Adipocyte (in vitro differentiated cells): ENCODE results near the gene ARFGAP2.
A peak's percentile ranks its signal among the peaks of the same experiment; 100 is the strongest.

Experiments
- DNase-seq: peaks from one replicate; pipeline ENCODE4 v3.0.0-alpha.2; 2015; ENCODE audit warnings: low read depth
- H3K27me3 ChIP-seq: replicated peaks from 2 replicates; pipeline ENCODE4 v1.7.0; 2013; ENCODE audit warnings: mild to moderate bottlenecking, low read length, moderate library complexity; ENCODE audit not compliant: control insufficient read depth, insufficient read depth
- H3K36me3 ChIP-seq: 2 replicates; pipeline ENCODE4 v1.7.0; 2013; ENCODE audit warnings: low read length, mild to moderate bottlenecking, moderate library complexity; ENCODE audit not compliant: control insufficient read depth, insufficient read depth, severe bottlenecking
- H3K4me1 ChIP-seq: 2 replicates; pipeline ENCODE4 v1.7.0; 2013; ENCODE audit warnings: mild to moderate bottlenecking, low read length, moderate library complexity; ENCODE audit not compliant: control insufficient read depth, insufficient read depth
- H3K4me3 ChIP-seq: 2 replicates; pipeline ENCODE4 v1.7.0; 2013; ENCODE audit warnings: mild to moderate bottlenecking, low read length, moderate library complexity
- H3K9ac ChIP-seq: 2 replicates; pipeline ENCODE4 v1.7.0; 2013; ENCODE audit warnings: mild to moderate bottlenecking, low read length, moderate library complexity
- H3K9me3 ChIP-seq: 2 replicates; pipeline ENCODE4 v1.7.0; 2013; ENCODE audit warnings: mild to moderate bottlenecking, low read length, moderate library complexity; ENCODE audit not compliant: control insufficient read depth

ARFGAP2 gene

GRCh38 chr11:47178737-47179654, 2.3 kb upstream of the ARFGAP2 start:
- no peak overlapping the region for H3K4me3 ChIP-seq
- H3K9ac ChIP-seq: no peak overlapping the region
- H3K9me3 ChIP-seq: no peaks in the 10 kb centered on the region
- no peak for DNase-seq
- peaks cover 1% of the 10 kb centered on the region for H3K36me3 ChIP-seq
- H3K4me1 ChIP-seq: peaks cover 25% of the 10 kb centered on the region
- no peaks in the 10 kb centered on the region for H3K27me3 ChIP-seq

GRCh38 chr11:47178316-47178715, 1.6 kb upstream of the ARFGAP2 start:
- no peak for DNase-seq
- Histone ChIP-seq H3K4me3 (no peak overlapping the region), H3K36me3 (peaks cover 8% of the 10 kb centered on the region), H3K4me1 (peaks cover 24% of the 10 kb centered on the region), H3K9ac (peak overlapping the region; percentile 100), H3K9me3 (no peaks in the 10 kb centered on the region), H3K27me3 (no peaks in the 10 kb centered on the region)

GRCh38 chr11:47177846-47178245, 1.2 kb upstream of the ARFGAP2 start:
- peak overlapping the region; percentile 87 for H3K4me3 ChIP-seq
- no peak for DNase-seq

GRCh38 chr11:47177229-47177845, 658 bp upstream of the ARFGAP2 start:
- peak overlapping the region; percentile 87 for H3K4me3 ChIP-seq
- H3K9me3 ChIP-seq: no peaks in the 10 kb centered on the region
- DNase-seq: peak; percentile 89
- peaks cover 18% of the 10 kb centered on the region for H3K36me3 ChIP-seq
- H3K4me1 ChIP-seq: peaks cover 24% of the 10 kb centered on the region
- no peaks in the 10 kb centered on the region for H3K27me3 ChIP-seq
- peak overlapping the region; percentile 100 for H3K9ac ChIP-seq

More at GRCh38 chr11:47177846-47178245, 1.2 kb upstream of the ARFGAP2 start:
- Histone ChIP-seq H3K9ac (peak overlapping the region; percentile 100), H3K36me3 (peaks cover 13% of the 10 kb centered on the region), H3K27me3 (no peaks in the 10 kb centered on the region), H3K9me3 (no peaks in the 10 kb centered on the region), H3K4me1 (peaks cover 24% of the 10 kb centered on the region)

- H3K27me3 ChIP-seq: no peaks in the 10 kb centered on the region
- no peak for DNase-seq
- H3K4me1 ChIP-seq: peaks cover 24% of the 10 kb centered on the region
- peaks cover 33% of the 10 kb centered on the region for H3K36me3 ChIP-seq
- H3K9me3 ChIP-seq: no peaks in the 10 kb centered on the region
- peak overlapping the region; percentile 100 for H3K9ac ChIP-seq
- peak overlapping the region; percentile 96 for H3K4me3 ChIP-seq
These were observed 842 bp downstream of the ARFGAP2 start for GRCh38 chr11:47175746-47176327.

GRCh38 chr11:47172740-47173336, 3.8 kb downstream of the ARFGAP2 start:
- Histone ChIP-seq H3K9ac (peak overlapping the region; percentile 33), H3K36me3 (peaks cover 59% of the 10 kb centered on the region), H3K27me3 (no peaks in the 10 kb centered on the region), H3K4me1 (peaks cover 17% of the 10 kb centered on the region), H3K4me3 (no peak overlapping the region), H3K9me3 (no peaks in the 10 kb centered on the region)
- DNase-seq: no peak

GRCh38 chr11:47171856-47172255, 4.8 kb downstream of the ARFGAP2 start:
- Histone ChIP-seq H3K9ac (peak overlapping the region; percentile 2), H3K4me1 (peaks cover 13% of the 10 kb centered on the region), H3K9me3 (no peaks in the 10 kb centered on the region), H3K4me3 (no peak overlapping the region), H3K36me3 (peaks cover 68% of the 10 kb centered on the region), H3K27me3 (no peaks in the 10 kb centered on the region)
- DNase-seq: no peak

- DNase-seq: no peak
- Histone ChIP-seq H3K27me3 (no peaks in the 10 kb centered on the region), H3K9me3 (no peaks in the 10 kb centered on the region), H3K4me3 (no peak overlapping the region), H3K9ac (peak overlapping the region; percentile 2), H3K36me3 (peaks cover 74% of the 10 kb centered on the region), H3K4me1 (peaks cover 13% of the 10 kb centered on the region)
These were observed 5.4 kb downstream of the ARFGAP2 start for GRCh38 chr11:47171061-47171838.

GRCh38 chr11:47166368-47166767, 10.3 kb downstream of the ARFGAP2 start:
- H3K36me3 ChIP-seq: peaks cover 76% of the 10 kb centered on the region

GRCh38 chr11:47165253-47165840, 11.3 kb downstream of the ARFGAP2 start:
- Histone ChIP-seq H3K4me3 (no peak overlapping the region), H3K4me1 (peaks cover 2% of the 10 kb centered on the region), H3K9ac (no peak overlapping the region), H3K9me3 (no peaks in the 10 kb centered on the region), H3K36me3 (peaks cover 65% of the 10 kb centered on the region), H3K27me3 (no peaks in the 10 kb centered on the region)
- no peak for DNase-seq

More at GRCh38 chr11:47166368-47166767, 10.3 kb downstream of the ARFGAP2 start:
- H3K4me3 ChIP-seq: no peak overlapping the region
- no peaks in the 10 kb centered on the region for H3K9me3 ChIP-seq
- no peak overlapping the region for H3K9ac ChIP-seq
- H3K27me3 ChIP-seq: no peaks in the 10 kb centered on the region
- H3K4me1 ChIP-seq: peaks cover 2% of the 10 kb centered on the region
- no peak for DNase-seq
